HG02938 (cell line): ENCODE measurements around the gene KCTD8.
"Not testable (repeated sequence)": the region's sequence is repeated elsewhere in the genome, so short reads cannot be mapped to it uniquely, and the experiment has no call there.

ENCODE experiments used
- ATAC-seq: cut with Tn5 transposase; IDR thresholded peaks from one replicate; pipeline ENCODE4 v1.9.1; 2021; ENCODE audit warnings: mild to moderate bottlenecking, moderate library complexity; ENCODE audit not compliant: unreplicated experiment

KCTD8 gene

DNA sequence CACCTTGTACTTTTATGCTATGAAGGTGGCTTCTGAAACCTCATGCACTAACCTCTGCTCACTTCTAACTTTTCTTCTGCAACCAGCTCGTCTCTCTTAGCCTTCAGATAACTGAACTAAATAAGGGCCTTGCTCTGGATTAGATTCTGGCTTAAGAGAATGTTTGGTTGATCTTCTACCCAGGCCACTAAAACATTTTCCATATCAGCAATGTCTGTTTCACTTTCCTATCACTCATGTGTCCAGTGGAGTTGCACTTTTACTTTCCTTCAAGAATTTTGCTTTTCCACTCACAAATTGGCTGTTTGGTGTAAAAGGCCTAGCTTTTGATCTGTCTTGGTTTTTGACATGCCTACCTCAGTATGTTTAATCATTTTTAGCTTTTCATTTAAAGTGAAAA is 105.8 kb downstream of the KCTD8 start:
- ATAC-seq, result no peak

DNA sequence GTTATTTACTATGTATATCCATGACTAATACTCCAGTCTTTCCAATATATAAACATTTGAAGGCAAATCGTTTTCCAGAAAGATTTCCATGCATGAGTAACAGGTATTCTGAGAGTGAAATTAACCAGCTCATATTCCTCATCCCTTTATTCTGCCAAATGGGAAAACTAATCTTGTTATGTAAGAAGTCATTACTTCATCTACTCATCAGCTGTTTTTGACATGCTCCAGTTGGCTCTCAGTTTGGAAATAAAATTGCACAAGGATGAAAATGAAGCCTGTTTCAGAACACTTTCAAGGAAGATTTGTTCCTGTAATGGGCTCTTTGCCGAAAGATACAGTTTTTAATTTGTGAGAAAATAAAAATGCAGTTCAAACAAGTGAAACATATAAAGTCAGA is 121.9 kb downstream of the KCTD8 start:
- ATAC-seq, result no peak

DNA sequence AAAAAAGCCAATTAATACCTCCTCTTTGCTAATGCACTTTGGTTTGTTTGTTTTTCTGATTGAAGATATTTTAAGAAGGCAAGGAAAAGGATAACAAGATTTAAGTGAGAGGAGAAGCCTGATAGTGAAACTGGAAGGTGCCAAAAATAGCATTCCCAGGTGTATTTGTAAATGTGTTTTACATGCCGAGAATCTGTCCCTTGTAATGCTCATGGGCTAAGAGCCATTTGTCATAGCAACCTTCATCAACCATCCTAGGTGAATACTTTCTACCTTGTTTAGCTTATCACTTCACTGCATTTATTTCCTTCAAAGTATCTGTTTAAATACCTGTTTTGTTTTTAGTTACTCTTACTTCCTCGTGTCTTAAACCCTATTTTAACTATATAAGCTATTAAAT is 127.8 kb downstream of the KCTD8 start:
- no peak for ATAC-seq

DNA sequence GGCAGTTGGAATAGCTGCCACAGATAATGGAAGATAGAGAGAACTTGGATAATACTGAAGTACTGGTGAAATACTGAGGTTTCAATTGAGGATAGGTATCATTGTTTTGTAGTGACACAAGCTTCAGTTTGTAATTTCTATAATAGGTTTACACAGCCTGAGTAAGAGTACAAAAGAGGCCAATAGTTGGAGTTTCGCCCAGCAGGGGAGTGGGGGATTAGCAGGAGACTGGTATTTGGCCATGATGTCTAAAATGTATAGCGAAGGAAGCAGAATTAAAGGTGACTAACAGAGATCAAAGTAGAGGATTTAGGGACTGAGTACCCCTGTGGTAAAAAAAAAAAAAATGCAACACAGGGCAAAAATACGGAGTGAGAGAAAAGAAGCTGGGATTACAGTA is 129.5 kb downstream of the KCTD8 start:
- no peak for ATAC-seq

DNA sequence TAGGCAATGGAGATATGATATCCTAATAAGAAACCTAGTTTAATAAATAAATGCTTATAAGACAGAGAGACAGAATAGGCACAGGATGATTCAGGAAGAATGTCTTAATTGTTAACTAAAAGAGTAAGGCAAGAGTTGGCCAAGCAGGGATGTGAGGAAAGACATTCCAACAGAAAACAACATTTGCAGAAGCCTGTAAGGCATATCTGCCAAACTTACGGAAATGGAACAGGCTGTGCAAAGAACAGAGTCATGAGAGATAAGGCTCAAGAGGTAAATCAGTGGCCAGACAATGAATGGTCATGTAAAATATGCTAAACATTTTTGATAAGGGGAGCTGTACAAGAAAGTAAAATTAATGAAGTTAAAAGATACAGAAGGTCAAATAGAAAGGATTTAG is 134.9 kb downstream of the KCTD8 start:
- ATAC-seq, result no peak

DNA sequence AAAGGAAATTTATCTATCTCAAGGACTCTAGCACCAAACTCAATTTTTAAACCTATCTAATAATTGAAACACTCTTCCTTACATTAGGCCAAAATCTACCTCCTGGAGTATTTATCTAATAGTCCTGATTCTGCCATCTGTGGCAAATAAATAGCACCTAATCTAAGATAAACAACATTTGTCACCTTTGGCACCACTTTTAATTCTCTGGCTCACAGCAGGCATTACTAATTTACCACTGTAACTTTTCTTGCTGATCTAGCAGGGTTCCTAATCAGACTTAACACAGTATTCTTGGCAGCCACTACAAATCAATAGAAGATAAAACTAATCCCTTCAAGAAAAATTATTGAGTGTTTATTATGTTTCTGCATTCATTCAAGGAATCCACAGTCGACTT is 161.1 kb downstream of the KCTD8 start:
- ATAC-seq, result no peak

DNA sequence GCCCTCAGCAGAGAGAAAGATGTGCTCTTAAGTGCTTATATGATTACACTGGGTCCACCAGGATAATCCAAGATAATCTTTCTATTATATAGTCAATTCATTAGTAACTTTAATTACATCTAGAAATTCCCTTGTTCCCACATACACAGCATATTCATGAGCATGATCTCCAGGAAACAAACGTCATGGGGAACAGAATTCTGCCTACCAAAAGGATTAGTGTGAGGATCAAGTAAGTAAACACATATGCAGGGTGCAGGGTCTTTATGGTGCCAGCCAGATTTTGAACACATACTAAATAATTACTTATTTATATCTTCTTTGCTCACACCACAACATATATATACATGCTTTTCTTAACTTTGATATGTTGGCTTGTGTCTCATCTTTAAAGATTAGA is 169.1 kb downstream of the KCTD8 start:
- ATAC-seq, result no peak

DNA sequence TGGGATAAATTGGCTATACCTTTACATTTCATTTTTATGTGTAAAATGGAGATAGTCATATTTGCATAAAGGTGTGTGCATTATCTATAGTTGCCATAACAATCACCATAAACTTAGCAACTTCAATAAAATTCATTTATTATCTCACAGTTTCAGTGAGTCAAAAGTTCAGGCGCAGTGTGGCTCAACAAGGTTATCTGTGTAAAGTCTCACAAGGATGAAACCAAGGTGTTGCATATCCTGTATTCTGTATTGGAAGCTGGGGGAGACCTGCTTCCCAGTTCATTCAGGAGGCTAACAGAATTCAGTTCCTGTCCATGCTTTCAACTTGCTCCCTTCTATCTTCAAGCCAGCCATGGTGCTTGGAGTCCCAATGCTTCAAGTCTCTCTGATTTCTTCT is 169.5 kb downstream of the KCTD8 start:
- no peak for ATAC-seq

DNA sequence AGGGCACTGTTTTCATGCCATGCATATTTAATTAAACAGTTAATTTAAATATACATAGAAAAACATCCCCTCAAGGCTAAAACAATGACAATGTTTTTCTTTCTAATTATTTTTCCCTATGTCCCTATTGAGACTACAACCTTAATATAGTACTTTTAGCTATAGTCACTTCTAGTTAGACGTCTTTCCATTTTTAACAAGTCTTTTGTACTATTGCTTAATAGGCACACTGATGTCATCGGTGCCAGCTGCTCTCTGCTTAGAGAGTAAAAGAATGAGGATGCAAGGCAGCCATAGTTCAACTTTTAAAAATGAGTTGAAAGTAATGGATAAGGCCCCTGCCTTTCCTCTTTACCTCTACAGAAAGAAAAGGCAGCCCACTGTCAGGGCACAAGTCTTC is 191.1 kb downstream of the KCTD8 start:
- ATAC-seq, result no peak

DNA sequence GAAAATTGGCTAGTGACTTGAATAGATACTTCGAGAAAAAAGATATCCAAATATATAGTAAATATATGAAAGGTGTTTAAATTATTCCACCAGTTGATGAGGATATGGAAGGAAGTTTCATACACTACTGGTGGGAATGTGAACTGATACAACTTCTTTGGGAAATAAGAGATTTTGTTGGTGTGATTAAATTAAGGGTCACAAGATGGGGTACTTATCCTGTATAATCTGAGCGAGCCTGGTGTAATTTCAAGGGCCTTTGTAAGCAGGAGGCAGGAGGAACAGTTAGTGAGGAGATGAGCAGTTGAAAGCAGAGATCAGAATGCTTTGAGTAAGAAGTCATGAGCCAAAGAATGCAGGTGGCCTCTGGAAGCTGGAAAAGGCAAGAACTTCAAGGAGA is 192.2 kb downstream of the KCTD8 start:
- ATAC-seq, result no peak

DNA sequence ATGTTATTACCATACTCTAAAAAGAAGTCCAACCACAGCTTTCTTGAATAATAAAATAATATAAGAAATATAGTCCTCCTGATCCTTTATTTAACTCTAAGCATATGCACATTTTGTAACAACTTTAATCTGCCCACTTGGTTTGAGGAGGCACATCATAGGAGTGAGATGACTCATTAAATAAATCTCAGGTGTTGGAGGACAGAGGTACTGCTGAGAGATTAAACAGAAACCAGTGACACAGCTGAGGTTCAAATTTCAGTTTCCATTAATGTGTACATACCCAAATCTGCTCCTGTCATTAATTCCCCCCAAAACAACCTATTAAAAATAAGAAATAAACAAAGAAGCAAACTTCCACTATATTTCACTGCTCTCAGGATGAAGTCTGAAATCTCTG is 211.0 kb downstream of the KCTD8 start:
- no peak for ATAC-seq

DNA sequence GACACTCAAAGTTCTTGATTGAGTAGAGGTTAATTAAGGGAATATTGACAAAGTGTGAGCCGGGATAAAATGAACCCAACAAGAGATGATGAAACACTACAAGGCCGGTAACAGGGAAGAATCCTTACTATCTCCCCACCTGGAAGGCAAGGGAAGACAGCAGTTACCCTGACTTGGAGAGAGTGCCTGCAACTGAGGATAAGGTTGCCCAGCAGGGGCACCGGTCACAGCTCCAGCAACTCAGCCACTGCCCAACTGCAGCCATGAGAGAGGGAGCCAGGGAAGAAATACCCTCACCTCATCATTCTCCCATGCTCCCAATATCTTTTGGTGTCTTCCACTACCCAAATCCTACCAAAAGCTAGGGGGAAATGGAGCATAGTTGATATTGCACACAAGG is 212.7 kb downstream of the KCTD8 start:
- no peak for ATAC-seq

DNA sequence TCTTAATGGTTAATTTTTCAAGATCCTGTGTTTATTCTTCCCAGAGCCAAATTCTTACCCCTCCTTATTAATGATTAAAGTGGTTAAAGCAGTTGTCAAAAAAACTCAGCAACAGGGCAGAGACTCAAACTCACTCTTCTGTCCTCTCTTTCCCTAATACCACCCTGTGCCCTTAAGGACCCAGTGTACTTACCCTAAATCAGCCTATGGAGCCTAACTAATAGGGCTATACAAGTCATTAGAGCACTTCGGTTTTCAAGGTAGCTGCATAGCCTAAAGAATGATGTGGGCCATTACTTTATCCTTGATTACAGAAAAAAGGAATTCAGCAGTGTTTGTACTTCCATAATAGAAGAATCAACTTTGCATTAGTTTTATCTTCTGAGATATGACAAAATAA is 216.3 kb downstream of the KCTD8 start:
- ATAC-seq, result no peak

DNA sequence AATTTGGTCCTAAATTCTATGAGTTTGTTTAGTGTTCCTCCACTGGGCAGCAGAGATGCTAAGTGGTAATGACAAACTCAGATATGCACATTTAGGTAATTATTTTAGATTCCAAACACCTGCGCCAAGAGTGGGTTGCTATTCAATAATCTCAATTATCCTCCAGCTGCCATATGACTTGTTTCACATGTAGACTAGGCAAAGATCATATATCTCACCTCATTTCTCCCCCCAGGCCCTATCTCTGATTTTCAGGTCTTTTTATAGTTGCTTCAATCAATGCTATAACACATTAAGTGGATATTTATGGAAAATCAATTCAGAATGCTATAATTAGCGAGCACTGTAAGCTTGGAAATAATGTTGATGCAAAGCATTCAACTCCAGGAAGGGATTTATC is 217.6 kb downstream of the KCTD8 start:
- no peak for ATAC-seq

DNA sequence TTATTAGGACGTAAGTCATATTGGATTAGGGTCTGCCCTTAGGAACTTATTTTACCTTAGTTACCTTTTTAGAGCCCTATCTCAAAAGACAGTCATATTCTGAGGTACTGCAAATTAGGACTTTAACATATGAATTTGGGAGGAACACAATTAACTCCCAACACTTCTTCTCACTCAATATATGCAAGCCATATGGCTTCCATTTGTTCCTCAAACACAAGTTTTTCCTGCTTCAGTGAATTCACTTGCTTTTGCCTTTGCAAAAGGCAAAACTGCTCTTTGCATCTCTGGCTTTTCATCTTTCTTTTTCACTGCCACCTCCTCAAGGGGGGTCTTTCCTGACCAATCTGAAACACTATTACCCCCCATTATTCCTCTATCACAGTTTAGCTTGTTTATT is 220.3 kb downstream of the KCTD8 start:
- ATAC-seq, result no peak

DNA sequence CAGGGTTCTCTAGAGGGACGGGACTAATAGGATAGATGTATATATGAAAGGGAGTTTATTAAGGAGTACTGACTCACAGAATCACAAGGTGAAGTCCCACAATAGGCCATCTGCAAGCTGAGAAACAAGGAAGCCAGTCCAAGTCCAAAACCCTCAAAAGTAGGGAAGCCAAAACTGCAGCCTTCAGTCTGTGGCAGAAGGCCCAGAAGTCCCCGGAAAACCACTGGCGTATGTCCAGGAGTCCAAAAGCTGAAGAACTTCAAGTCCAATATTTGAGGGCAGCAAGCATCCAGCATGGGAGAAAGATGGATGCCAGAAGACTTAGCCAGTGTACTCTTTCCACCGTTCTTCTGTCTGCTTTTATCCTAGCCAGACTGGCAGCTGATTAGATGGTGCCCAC is 227.2 kb downstream of the KCTD8 start:
- no peak for ATAC-seq

DNA sequence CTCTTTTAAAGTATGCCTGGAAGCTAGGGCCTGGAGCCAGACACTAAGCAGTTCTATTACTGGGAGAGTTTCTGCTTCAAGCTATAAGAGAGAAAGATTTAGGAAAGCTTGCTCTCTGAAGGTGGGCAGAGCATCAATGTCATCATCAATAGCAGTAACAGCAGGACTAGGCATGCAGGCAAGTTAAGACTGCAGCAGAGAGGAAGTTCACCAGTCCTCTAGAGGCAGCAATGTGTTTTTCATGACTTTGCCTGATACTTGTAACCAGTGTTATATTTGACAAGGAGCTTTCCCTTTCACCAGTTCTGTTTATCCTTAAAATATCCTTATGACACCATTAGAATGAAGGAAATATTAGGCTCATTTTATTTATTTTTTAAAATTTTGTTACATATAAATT is 237.9 kb downstream of the KCTD8 start:
- ATAC-seq, result no peak

DNA sequence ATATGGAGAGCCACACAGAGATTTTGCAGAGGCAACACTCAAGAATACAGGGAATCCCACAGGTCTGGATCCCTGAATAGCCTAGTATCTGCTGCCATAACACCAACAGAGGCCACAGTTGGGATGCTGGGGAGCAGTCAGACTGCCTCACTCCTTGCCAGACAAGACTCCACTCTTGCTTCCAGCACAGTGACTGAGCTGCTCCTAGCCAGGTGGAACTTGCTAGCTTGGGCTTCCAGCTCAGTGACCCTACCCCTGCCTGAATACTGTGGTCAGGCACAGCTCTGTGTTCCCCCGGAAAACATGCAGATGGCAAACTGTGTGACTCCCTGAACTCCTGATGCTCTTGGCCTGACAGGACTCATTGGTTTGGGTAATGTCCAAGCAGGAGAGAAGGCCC is 251.8 kb downstream of the KCTD8 start:
- ATAC-seq, result no peak

DNA sequence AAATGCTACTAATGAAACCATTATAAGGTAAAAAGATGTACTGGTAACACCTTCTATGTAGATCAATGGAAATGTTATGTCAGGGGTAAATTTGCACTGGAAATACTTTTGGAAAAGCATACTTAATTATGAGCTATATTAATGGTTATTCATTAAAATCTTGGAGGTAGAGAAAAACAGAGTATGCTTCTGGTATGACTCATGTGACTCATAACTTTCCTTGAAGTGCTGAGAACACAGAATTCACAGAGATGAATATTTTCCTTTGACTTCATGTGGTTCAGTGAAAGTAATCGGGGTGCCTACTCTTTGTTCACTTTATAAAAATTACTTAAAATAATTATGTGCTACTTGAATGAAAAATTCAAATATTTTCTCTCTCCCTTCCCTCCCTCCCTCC is 254.2 kb downstream of the KCTD8 start:
- no peak for ATAC-seq

DNA sequence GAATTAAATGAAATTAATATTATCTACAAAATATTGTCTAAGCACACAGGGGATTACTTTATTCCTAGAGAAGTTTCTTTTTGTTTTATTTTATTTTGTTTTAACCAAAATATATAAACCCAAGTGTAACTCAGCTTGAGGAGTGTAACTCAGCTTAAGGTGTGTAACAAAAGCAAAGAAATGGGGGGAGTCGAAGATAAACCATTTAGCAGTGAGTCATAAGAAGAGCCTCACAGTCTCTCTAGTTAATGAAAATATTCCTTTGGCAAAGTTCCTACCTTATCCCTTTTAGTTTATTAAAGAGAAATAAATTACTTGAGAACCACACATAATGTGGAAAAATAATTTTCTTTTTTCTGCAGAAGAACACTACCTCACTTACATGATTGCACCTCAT is 261.8 kb downstream of the KCTD8 start:
- ATAC-seq, result no peak

DNA sequence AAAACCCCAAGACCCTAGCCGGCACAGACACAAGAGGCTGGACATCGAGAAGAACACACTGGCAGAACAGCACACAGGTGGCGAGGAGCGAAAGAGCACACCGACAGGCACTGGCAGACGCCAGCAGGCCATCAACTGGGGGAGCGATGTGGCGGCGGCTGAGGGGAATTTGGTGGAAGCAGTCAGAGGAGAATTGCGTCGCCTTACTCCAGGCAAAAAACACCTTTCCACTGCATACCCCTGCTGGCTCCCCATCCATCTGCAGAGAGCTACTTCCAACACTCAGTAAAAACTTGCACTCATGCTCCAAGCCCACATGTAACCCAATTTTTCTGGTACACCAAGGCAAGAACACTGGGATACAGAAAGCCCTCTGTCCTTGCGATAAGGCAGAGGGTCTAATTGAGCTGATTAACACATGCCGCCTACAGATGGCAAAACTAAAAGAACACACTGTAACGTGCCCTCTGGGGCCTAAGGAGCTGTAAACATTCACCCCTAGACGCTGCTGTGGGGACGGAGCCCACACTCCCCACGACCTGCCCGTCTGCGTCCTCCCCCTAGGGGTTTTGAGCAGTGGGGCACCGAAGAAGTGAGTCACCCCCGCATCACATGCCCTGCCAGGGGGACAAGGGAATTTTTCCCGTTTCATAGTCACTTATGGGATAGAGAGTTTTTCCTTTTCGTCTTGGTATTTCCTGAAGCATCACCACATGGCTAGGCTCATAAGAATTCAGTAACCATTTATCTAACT is 262.3 kb downstream of the KCTD8 start:
- ATAC-seq, result no peak

DNA sequence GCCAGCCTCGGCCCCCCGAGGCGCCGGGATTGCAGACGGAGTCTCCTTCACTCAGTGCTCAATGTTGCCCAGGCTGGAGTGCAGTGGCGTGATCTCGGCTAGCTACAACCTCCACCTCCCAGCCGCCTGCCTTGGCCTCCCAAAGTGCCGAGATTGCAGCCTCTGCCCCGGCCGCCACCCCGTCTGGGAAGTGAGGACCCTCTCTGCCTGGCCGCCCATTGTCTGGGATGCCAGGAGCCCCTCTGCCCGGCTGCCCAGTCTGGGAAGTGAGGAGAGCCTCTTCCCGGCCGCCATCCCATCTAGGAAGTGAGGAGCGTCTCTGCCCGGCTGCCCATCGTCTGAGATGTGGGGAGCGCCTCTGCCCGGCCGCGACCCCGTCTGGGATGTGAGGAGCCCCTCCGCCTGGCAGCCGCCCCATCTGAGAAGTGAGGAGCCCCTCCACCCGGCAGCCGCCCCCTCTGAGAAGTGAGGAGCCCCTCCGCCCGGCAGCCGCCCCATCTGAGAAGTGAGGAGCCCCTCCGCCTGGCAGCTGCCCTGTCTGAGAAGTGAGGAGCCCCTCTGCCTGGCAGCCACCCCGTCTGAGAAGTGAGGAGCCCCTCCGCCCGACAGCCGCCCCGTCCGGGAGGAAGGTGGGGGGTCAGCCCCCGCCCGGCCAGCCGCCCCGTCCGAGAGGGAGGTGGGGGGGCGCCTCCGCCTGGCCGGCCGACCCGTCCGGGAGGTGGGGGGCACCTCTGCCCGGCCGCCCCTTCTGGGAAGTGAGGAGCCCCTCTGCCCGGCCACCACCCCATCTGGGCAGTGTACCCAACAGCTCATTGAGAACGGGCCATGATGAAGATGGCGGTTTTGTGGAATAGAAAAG is 266.9 kb downstream of the KCTD8 start:
- not testable (repeated sequence) for ATAC-seq
